Measurements from ENCODE around the gene ANO1.
"Not testable (repeated sequence)": the region's sequence is repeated elsewhere in the genome, so short reads cannot be mapped to it uniquely, and the experiment has no call there.

The ANO1 gene

DNA sequence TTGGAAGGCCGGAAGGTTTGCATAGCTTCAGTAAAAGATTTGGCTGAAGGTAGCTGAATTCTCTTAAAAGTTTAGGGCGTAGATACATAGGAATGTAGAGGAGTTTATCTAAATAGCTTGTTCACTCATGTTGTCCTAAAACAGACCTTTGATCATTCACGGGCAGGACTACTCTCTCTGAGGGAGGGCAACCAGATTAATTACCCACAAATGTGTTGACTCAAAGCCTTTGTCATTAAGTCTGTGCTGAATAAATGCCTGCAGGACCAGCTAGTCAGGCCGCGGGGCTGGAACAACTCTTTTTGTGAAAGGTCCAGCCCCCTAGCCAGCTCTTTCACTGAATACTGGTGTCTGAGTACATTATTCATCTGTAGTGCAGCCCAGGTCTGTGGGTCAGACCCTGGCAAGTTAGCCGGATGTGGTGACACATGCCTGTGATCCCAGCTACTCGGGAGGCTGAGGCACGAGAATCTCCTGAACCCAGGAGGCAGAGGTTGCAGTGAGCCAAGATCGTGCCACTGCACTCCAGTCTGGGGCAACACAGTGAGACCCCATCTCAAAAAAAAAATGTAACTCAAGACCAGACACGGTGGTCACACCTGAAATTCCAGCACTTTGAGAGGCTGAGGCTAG is 122.2 kb downstream of the ANO1 start:
- no peak for DNase-seq

DNA sequence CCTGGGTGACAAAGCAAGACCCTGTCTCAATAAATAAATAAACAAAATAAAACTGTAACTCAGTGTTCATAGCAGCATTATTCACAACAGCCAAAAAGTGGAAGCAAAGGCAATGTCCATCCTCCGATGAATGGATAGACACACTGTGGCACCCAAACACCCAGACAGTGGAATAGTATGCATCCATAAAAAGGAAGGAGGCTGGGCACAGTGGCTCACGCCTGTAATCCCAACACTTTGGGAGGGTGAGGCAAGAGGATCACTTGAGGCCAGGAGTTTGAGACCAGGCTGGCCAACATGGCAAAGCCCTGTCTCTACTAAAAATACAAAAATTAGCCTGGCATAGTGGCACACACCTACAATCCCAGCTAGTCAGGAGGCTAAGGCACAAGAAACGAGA is 122.9 kb downstream of the ANO1 start:
- DNase-seq: not testable (repeated sequence)

DNA sequence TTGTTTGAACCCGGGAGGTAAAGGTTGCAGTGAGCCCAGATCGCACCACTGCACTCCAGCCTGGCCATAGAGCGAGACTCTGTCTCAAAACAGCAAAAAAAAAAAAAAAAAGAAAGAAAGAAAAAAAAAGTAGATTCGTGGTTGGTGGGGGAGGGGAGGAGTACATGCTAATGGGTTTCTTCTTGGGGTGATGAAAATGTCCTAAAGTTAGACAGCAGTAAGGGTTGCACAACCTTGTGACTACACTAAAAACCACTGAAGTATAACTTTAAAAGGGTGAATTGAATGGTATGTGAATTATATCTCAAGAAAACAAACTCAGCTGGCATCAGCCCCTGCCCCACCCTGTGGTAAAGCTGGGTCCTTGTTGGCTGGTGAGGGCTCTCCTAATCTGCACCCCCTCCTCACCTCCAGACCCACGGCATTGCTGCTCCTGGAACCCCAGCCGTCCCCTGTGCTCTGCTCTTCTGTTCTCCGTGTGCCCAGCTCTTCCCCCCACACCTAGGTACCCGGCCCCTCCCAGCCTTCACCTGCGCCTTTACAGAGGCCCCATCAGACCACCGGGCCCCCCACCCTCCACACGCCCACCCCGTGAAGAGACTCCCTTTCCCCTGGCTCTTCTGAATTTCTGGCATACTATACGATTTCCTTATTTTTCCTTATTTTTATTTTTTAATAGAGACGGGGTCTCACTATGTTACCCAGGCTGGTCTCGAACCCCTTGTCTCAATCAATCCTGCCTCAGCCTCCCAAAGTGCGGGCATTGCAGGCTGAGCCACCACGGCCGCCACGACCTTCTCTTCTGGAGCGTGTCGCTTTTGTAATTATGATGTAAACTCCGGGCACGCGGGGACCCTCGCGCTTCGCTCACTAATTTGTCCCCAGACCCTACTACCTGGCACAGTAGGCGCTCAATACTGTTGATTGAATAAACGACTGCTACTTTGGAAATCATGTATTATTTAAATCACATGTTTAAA is 124.1 kb downstream of the ANO1 start:
- no peak for DNase-seq

DNA sequence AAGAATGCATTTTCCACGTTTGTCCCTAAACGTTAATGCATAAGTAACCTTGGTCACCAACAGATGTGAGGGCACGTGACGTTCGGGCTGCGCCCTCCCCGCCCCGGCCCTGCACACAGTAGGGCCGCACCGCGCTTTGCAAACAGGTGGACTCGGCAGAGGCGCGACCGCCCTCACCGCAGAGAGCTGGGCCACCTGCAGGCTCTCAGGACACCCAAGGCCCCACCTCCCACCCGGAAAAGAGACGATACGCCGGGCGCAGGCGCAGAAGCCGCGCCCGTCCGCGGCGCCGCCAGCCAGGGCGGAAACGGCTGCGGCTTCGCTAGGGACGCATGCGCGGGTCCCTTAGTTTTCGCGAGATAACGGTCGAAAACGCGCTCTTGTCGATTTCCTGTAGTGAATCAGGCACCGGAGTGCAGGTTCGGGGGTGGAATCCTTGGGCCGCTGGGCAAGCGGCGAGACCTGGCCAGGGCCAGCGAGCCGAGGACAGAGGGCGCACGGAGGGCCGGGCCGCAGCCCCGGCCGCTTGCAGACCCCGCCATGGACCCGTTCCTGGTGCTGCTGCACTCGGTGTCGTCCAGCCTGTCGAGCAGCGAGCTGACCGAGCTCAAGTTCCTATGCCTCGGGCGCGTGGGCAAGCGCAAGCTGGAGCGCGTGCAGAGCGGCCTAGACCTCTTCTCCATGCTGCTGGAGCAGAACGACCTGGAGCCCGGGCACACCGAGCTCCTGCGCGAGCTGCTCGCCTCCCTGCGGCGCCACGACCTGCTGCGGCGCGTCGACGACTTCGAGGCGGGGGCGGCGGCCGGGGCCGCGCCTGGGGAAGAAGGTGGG is 125.0 kb downstream of the ANO1 start, which contains the start of gene FADD:
TSS of gene FADD (plus strand) at position 377 of the 831 bp plus-strand sequence. CDS start at position 541, 164 bp downstream.
- peak; percentile 94 for DNase-seq

DNA sequence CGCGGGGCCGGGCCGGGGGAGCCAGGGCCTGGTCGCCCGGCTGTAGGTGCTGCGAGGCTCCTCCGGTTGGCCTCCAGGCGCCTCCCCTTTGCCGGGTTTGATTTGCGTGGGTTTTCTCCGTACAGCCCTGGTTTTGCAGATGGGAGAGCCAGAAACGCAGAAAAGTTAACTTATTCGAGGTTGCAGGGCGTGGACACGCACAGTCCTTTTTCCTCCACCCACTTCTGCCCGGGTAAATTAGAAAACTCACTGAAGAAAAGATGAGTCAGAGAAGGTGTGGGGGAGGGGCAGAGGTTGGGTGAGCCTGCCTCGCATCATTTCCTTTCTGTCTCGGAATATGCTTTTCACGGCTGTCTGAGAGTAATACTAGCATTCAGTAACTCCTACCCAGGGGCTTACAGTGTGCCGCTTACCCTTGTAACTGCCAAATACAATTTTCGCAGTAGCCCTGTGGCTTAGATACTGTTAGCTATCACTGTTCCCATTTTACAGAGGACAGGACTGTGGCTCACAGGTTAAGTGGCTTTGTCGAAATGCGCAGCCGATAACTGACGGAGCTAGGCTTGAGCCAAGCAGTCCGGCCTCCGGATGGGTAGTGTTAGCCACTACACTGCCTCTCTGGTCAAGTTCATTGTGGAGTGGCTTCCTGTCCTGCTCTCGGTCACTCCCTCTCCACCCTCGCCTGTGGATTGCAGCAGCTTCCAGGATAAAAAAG is 125.8 kb downstream of the ANO1 start:
- DNase-seq: peak; percentile 89

DNA sequence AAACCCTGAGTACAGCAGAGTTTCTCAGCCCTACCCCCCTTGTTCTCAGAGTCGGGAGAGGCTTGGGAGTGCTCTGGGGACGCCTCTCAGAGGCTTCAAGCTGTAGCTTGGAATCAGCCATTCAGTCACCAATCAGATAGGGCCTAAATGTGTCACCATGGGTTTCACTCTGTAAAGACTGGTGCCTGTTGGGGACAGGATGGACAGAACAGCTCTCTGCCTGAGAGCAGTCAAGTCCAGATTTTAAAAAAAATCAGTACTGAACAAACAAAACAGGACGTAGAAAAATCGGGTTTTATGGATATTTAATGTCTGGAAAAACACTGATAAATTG is 126.3 kb downstream of the ANO1 start:
- peak; percentile 16 for DNase-seq

DNA sequence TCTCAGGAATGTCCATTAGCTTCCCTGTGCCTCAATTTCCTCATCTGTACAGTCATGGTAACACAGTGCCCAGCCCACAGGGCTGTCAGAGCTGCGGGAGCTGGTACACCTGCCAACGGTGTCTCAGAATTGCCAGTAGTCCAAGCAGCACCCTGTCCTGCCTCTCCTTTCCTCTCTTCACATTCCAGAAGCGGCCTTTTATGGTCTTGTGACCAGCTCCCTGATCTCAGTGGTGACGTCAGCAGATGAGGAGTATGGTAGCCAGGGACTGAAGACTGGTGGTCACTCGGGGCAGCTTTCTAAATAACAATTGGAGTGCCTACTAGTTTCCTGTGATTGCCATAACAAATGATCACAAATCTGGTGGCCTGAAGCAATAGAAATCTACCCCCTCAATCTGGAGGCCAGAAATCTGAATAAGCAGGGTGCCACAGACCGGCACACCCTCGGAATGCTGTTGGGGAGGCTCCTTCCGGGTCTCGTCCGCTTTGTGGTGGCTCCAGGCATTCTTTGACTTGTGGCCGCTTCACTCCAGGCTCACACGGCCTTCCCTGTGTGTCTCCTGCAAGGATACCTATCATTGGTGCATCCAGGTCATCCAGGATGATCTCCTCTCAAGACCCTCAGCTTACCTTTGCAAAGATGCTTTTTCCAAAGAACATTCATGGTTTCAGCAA is 127.1 kb downstream of the ANO1 start:
- DNase-seq: no peak

DNA sequence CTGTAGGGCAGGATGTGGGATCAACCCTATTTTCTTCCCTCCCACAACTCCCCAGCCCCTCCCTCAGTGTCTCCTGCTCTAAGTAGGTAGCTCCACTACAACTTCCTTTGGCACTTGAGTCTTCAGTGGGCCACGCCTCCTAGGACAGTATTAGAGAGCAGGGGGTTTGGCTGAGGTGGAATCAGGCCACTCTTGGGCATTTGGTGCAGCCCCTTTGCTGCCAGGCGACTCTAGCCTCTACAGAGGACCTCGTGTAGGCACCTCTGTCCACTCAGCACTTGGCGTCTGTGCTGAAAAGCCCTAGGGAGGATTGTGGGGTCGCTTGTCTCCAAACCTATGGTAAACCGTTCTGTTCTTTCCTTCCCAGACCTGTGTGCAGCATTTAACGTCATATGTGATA is 127.6 kb downstream of the ANO1 start:
- no peak for DNase-seq

DNA sequence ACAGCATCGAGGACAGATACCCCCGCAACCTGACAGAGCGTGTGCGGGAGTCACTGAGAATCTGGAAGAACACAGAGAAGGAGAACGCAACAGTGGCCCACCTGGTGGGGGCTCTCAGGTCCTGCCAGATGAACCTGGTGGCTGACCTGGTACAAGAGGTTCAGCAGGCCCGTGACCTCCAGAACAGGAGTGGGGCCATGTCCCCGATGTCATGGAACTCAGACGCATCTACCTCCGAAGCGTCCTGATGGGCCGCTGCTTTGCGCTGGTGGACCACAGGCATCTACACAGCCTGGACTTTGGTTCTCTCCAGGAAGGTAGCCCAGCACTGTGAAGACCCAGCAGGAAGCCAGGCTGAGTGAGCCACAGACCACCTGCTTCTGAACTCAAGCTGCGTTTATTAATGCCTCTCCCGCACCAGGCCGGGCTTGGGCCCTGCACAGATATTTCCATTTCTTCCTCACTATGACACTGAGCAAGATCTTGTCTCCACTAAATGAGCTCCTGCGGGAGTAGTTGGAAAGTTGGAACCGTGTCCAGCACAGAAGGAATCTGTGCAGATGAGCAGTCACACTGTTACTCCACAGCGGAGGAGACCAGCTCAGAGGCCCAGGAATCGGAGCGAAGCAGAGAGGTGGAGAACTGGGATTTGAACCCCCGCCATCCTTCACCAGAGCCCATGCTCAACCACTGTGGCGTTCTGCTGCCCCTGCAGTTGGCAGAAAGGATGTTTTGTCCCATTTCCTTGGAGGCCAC is 128.3 kb downstream of the ANO1 start:
- no peak for DNase-seq

DNA sequence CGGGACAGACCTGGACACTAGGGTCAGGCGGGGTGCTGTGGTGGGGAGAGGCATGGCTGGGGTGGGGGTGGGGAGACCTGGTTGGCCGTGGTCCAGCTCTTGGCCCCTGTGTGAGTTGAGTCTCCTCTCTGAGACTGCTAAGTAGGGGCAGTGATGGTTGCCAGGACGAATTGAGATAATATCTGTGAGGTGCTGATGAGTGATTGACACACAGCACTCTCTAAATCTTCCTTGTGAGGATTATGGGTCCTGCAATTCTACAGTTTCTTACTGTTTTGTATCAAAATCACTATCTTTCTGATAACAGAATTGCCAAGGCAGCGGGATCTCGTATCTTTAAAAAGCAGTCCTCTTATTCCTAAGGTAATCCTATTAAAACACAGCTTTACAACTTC is 128.9 kb downstream of the ANO1 start:
- DNase-seq: no peak

DNA sequence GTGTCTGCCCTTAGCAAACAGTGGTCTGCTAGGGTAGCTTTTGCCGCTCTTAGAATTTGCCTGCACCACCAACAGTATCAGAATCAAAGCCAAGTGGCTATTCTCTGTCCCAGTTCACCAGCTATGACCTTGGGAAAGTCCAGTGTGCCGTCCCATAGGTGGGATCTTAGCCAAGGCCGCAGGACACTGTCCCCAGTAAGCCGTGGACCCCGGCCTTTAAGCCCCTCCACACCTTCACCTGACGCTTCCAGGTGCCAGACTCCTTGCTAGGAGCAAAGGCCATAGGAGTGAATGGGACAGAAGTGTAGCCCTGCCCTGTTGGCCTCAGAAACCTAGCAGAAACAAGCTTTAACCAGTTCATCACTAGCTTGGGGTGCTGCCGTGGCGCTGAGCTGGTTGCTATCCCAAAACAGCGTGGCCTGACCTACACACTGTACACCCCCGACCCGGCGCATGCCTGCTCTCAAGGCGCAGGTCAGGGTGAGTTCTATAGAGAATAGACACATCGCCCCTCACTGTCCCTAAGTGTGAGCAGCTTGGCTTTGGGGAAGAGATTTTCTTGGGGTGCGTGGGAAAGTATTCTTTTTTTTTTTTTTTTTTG is 129.5 kb downstream of the ANO1 start:
- DNase-seq: no peak

DNA sequence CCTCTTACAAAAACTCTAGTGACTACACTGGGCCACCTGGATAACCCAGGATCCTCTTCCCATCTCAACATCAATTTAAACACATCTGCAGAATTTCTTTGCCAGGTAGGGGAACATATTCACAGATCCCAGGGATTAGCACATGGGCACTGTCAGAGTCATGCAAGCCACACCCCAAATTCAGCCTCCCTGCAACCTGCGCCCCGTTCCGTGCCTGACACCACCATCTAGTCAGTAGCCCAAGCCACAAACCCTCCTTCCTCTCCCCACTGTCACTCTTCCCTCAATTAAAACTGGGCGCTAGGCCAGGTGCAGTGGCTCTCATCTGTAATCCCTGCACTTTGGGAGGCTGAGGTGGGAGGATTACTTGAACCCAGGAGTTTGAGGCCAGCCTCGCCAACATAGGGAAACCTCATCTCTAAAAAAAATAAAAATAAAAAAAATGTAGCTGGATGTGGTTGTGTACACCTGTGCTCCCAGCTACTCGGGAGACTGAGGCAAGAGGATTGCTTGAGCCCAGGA is 131.3 kb downstream of the ANO1 start:
- no peak for DNase-seq

DNA sequence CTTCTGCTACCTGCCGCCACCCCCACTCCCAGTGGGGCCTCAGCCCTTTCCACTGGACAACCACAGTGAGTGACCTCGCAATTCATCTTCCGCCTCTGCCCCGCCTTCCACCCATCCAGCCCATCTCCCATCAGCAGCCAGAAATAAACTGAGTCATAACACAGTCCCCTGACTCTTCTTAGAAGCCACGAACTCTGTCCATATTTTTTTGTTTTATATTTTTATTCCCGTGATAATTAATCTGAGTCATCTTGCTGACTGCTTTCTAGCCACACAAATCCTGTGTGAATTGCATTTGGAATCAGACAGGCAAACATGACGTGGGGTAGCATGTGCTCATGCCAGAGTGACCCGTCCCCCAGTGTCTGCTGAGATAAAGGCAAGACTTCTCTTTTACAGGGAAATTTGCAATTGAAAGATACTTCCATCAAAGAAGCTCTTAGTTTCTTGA is 132.0 kb downstream of the ANO1 start:
- no peak for DNase-seq

DNA sequence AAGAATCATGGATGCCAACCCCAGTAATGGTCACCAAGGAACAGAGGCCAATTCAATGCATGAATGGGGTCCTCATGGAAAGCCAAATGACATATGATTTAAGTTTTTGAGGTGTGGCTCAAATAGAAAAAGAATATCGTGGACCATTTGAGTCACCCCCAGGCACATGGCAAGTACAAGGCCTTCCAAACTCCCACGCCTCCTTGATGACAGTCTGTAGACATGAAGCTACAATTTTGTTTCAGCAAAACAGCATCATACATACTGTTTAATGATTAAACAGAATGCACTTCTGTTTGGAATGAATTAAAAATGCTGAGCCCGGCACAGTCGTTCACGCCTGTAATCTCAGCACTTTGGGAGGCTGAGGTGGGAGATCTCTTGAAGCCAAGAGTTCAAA is 132.4 kb downstream of the ANO1 start:
- no peak for DNase-seq

DNA sequence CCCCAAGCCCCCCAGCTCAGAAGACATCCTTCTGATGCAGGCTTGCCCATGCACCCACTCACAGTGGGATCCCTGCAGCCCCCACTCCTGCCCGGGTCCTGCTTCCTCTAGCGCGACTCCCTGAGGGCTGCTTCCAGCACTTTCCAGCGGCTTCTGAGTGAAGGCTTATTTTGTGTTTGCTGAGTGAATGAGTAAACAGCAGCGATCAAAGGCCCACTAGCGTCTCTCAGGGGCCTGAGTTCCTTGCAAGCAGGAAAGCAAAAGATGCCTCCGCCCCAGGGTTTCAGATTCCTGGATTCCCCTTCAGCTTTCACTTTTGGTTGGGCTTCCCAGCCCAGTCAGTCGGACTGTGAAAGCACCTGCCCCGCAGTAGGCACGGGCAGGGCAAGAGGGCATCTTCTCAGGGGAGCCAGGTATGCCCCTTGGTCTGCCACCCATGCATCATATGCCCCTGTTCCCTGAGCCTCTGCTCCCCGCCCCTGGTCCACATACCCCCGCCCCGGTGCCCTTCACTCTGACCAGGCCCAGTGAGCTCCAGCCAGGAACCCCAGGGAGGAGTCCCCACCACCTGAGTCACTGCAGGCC is 134.2 kb downstream of the ANO1 start:
- no peak for DNase-seq

DNA sequence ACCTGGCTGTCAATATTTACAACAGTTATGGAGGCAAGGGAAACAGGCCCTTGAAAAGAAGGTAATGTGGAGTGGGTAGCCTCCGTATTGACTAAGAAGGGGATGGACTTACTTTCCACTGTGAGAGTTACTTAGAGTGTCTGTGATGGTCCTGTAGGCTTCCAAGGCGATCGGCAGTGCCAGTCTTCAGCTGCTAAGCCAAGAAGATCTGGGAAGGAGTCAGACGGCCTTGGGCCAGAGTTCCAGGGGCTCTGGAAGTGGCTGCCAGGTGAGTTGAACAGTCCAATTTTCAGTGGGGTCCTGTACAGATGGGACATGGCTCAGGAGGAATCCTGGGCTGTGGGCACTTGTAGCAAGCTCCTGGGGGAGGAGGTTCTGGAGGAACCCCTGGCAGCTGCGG is 139.3 kb downstream of the ANO1 start:
- DNase-seq: not testable (repeated sequence)

DNA sequence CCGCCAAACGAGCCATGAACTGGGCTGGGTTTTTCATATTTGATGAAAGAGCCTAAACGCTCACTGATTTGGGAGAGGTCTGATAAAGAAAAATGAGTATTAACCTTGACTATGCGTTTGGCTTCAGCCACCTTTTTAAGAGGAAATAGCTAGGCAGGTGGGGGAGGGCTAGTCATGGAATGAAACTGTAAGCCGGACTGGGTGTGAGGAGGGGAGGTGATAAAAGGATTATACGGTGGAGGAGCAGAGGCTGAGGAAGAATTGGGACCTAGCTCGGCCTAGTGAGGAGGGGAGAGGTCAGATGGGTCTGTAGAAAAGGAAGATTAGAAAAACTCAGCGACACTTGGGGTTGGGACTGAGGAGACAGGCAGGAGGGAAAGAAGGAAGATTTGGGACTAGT is 140.0 kb downstream of the ANO1 start:
- DNase-seq: not testable (repeated sequence)

DNA sequence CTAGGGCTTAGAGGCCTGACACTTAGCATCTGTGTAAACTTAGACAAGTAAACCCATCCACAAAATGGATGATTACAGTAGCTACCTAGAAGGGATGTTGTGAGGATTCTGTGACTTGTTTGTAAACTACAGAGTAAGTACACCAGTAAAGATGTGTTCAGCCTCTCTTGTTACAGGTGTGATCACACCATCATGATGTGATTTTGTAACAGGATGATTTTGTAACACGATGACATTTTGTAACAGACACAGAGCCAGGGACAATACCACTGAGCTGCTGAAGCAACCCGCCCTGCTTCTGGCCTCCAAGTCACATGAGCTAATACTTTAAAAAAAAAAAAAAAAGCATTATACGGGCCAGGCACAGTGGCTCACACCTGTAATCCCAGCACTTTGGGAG is 142.0 kb downstream of the ANO1 start:
- DNase-seq: no peak

DNA sequence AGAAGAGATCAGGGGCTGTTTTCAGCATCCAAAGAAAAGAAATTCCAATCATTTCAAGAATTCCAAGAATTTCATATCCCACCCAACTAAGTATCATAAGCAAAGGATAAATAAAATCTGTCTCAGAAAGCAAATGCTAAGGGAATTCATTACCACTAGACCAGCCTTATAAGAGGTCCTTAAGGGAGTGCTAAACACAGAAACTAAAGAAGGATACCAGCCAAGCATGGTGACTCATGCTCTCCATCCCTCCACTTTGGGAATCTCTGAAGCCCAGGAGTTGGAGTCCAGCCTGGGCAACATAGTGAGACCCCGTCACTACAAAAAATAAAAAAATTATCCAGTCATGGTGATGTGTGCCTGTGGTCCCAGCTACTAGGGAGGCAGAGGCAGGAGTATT is 142.8 kb downstream of the ANO1 start:
- DNase-seq: no peak

DNA sequence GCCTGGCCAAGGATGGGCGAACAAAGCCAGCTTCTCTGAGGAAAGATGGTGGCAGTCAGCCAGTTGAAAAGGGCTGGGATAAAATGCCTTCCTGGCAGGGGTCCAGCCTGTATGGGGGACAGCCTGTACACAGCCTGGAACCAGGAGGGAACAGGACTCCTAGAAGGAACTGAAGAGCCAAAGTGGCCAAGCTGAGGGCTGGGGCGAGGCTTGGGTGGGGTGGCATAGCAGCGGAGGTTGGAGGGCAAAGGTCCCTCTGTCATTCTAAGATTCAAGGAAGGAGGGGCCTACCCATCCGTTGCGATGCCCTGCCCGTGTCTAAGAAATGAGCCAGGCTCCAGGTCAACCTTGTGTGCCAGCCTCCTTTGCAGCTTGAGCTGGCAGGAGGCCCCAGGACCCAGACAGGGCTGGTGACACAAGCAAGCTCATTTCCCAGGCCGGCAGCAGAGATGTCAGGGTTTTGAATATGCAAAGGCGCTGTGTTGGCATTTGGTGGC is 147.6 kb downstream of the ANO1 start:
- no peak for DNase-seq

All from CD4-positive, alpha-beta T cell treated with Interleukin-21 for 1 hour (primary cell).